ENCODE data around the gene PPIE. TPM values are rescaled to one million over a fixed set of nuclear protein-coding genes. Genes with fewer than 3 reads are reported as not detected.

The PPIE gene
- total and polyA plus RNA-seq, 2 of the 4 experiments (the other 2 are of a cell fraction): 40.9 to 68.1 TPM

- intact Hi-C loops (cut with micrococcal nuclease): no loop called here
- H2BK15ac ChIP-seq (ENCODE audit: low read depth, low read length): no peak overlapping the region
- no peaks in the 10 kb centered on the region for H4K20me1 ChIP-seq (ENCODE audit: insufficient read depth, low read length)
- H3K14ac ChIP-seq (replicated peaks; ENCODE audit: low read depth, low read length): no peak overlapping the region
- TF ChIP-seq MXI1 (IDR thresholded peaks at IDR 0.05; ENCODE audit: borderline replicate concordance, low read depth, low read length): no peak
- no peak for TF ChIP-seq RCOR1 (IDR thresholded peaks at IDR 0.05; ENCODE audit: insufficient replicate concordance, low read length)
- TF ChIP-seq SMC3 (IDR thresholded peaks at IDR 0.05; ENCODE audit: low read depth, low read length): no peak
- no peak for TF ChIP-seq RAD21 (IDR thresholded peaks at IDR 0.05; ENCODE audit: low read length)
- no peak for TF ChIP-seq BHLHE40 (IDR thresholded peaks at IDR 0.05; ENCODE audit: low read depth, low read length)
- no peak for TF ChIP-seq CHD1 (IDR thresholded peaks at IDR 0.05; ENCODE audit: low read depth, low read length)
- TF ChIP-seq RFX5 (IDR thresholded peaks at IDR 0.05; ENCODE audit: low read depth, low read length): no peak
- TF ChIP-seq NFE2L2 (IDR thresholded peaks at IDR 0.05; ENCODE audit: low read depth, low read length): no peak
- TF ChIP-seq, protein P1, sequence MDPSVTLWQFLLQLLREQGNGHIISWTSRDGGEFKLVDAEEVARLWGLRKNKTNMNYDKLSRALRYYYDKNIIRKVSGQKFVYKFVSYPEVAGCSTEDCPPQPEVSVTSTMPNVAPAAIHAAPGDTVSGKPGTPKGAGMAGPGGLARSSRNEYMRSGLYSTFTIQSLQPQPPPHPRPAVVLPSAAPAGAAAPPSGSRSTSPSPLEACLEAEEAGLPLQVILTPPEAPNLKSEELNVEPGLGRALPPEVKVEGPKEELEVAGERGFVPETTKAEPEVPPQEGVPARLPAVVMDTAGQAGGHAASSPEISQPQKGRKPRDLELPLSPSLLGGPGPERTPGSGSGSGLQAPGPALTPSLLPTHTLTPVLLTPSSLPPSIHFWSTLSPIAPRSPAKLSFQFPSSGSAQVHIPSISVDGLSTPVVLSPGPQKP (IDR thresholded peaks at IDR 0.05; ENCODE audit: borderline replicate concordance, low read depth, low read length): no peak
- no peak for TF ChIP-seq CTCF (conservative IDR thresholded peaks at IDR 0.05; ENCODE audit: low read depth, low read length)
- TF ChIP-seq, protein P2, sequence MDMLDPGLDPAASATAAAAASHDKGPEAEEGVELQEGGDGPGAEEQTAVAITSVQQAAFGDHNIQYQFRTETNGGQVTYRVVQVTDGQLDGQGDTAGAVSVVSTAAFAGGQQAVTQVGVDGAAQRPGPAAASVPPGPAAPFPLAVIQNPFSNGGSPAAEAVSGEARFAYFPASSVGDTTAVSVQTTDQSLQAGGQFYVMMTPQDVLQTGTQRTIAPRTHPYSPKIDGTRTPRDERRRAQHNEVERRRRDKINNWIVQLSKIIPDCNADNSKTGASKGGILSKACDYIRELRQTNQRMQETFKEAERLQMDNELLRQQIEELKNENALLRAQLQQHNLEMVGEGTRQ (IDR thresholded peaks at IDR 0.05; ENCODE audit: low read depth, low read length): no peak
- TF ChIP-seq CEBPB (IDR thresholded peaks at IDR 0.05; ENCODE audit: low read depth, low read length): no peak
- TF ChIP-seq MAFK (IDR thresholded peaks at IDR 0.05; ENCODE audit: low read depth, low read length): no peak
- TF ChIP-seq POLR2A (IDR thresholded peaks at IDR 0.05; ENCODE audit: low read depth, low read length): no peak
- no peak for TF ChIP-seq MAZ (IDR thresholded peaks at IDR 0.05; ENCODE audit: borderline replicate concordance, low read depth, low read length)
- TF ChIP-seq FOS (IDR thresholded peaks at IDR 0.05; ENCODE audit: low read depth, low read length): no peak
- H3K56ac ChIP-seq (ENCODE audit: extremely low read depth, insufficient read depth, low read length): no peak overlapping the region
- dilution Hi-C loops (cut with HindIII; ENCODE audit: low sequenced_read_pairs, unreplicated experiment): no loop called here
- in situ Hi-C loops (cut with MboI; ENCODE audit: low sequenced_read_pairs): no loop called here
- DNase-seq (no peak), ATAC-seq (ENCODE audit: low read depth) (no peak)
- no TSS peak for BruUV-seq (replicated peaks)
- H4K91ac ChIP-seq (ENCODE audit: insufficient read depth, low read depth, low read length): no peak overlapping the region
- H4K8ac ChIP-seq (ENCODE audit: low read depth in 2 of 2, low read length in 2 of 2): no peak overlapping the region
- H3K27ac ChIP-seq (ENCODE audit: insufficient read depth, low read length): no peak overlapping the region
- H2BK5ac ChIP-seq (ENCODE audit: low read depth, low read length, poor library complexity, severe bottlenecking): no peak overlapping the region
- no peak overlapping the region for H2AFZ ChIP-seq (replicated peaks; ENCODE audit: low read length, poor library complexity)
- H3K4me2 ChIP-seq (ENCODE audit: low read depth, low read length): no peak overlapping the region
- H3K4me3 ChIP-seq (ENCODE audit: insufficient read depth, low read depth, low read length): no peak overlapping the region
- H3K4me1 ChIP-seq (ENCODE audit: control insufficient read depth, insufficient read depth, low read length): no peaks in the 10 kb centered on the region
- H3K9ac ChIP-seq (ENCODE audit: low read depth, low read length): no peak overlapping the region
- peaks cover 0 to 6% of the 10 kb centered on the region in 2 experiments; a peak in 2 of 4 replicates for H3K79me1 ChIP-seq (ENCODE audit: low read depth in 1 of 2, low read length in 2 of 2)
- no peak overlapping the region for H2AK5ac ChIP-seq (ENCODE audit: low read depth, low read length)
- H2AK9ac ChIP-seq (replicated peaks; ENCODE audit: low read depth, low read length, poor library complexity): no peak overlapping the region
- CTCF ChIA-PET: no interaction called here
- POLR2A ChIA-PET (ENCODE audit: unreplicated experiment): interaction anchor here (0.5 kb wide), 1 partner anchor 13 kb away, joined by 3 read pairs; no protein-coding TSS in a partner anchor
- H2BK20ac ChIP-seq (ENCODE audit: low read depth, low read length): no peak overlapping the region
- H2BK120ac ChIP-seq (ENCODE audit: low read depth, low read length): no peak overlapping the region
- H3K4ac ChIP-seq (ENCODE audit: low read depth, low read length): no peak overlapping the region
- no peaks in the 10 kb centered on the region for H3K27me3 ChIP-seq (ENCODE audit: control insufficient read depth, insufficient read depth, low read length)
- peaks cover 48% of the 10 kb centered on the region for H3K36me3 ChIP-seq (ENCODE audit: control insufficient read depth, insufficient read depth, low read length)
- H3K23ac ChIP-seq (ENCODE audit: low read depth, low read length): no peak overlapping the region
- H4K5ac ChIP-seq (ENCODE audit: low read depth, low read length): no peak overlapping the region
- H3K9me3 ChIP-seq (ENCODE audit: control insufficient read depth, insufficient read depth, low read length): no peaks in the 10 kb centered on the region
- 91% methylated on average over 7 of the region's 16 CpGs; no CpG with 5 or more reads in 1 of the 2 experiments for WGBS, 2 experiments (ENCODE audit: extremely low coverage in 2 of 2, insufficient read length in 1 of 2)
- H3K9me1 ChIP-seq (ENCODE audit: insufficient read depth, low read length): no peaks in the 10 kb centered on the region
- no peak overlapping the region for H3K18ac ChIP-seq (ENCODE audit: low read depth, low read length)
These were observed 6.5 kb downstream of the PPIE start for GRCh38 chr1:39745016-39745670.

Data from IMR-90 (cell line).